HEK293 (cell line): ENCODE data around the gene HLF.

Experiments
- CTCF ChIA-PET: fragments of 350-600 bp; formaldehyde crosslinking; extraction: SDS; loops from one replicate; lab custom pipeline; 2021; ENCODE audit warnings: antibody characterized with exemption; lab: Yijun Ruan, JAX
- POLR2A ChIA-PET: fragments of 300-600 bp; formaldehyde crosslinking; extraction: SDS; loops from one replicate; lab custom pipeline; 2020; ENCODE audit warnings: antibody characterized with exemption, inconsistent platforms; lab: Yijun Ruan, JAX
- H3K27ac ChIP-seq: fragments of 200-500 bp; sonication (Bioruptor generic); 2 replicates; pipeline ENCODE4 v1.5.1; 2014; ENCODE audit warnings: low read depth, low read length, control low read depth, inconsistent platforms; ENCODE audit errors: extremely low read depth
- H3K36me3 ChIP-seq, 2 experiments: fragments of 200-500 bp in 1 of 2; sonication (Bioruptor generic) in 1 of 2; 1 replicate in 1 of 2; 2 replicates in 1 of 2; pipeline ENCODE4 v1.5.1; 2014 to 2017; ENCODE audit warnings: inconsistent platforms in 2 of 2, low read length in 2 of 2; ENCODE audit not compliant: control insufficient read depth in 2 of 2, insufficient read depth in 1 of 2
- H3K4me1 ChIP-seq: fragments of 200-500 bp; sonication (Bioruptor generic); 2 replicates; pipeline ENCODE4 v1.5.1; 2014; ENCODE audit warnings: mild to moderate bottlenecking, low read length, inconsistent platforms; ENCODE audit not compliant: control insufficient read depth, insufficient read depth
- H3K4me3 ChIP-seq: 2 replicates; pipeline ENCODE4 v1.5.1; 2011; ENCODE audit warnings: low read depth, mild to moderate bottlenecking, control low read depth, low read length, moderate library complexity
- H3K9me3 ChIP-seq: fragments of 200-500 bp; sonication (Bioruptor generic); 2 replicates; pipeline ENCODE4 v1.5.1; 2014; ENCODE audit warnings: low read depth, low read length, inconsistent platforms; ENCODE audit not compliant: control insufficient read depth, insufficient read depth
- HOXA7 ChIP-seq: sonication (generic); formaldehyde crosslinking; IDR thresholded peaks from 2 replicates; pipeline ENCODE4 v1.8.1; 2022; ENCODE audit warnings: missing genetic modification reagents, borderline replicate concordance
- PRDM1 ChIP-seq: fragments of 450-650 bp; formaldehyde crosslinking; IDR thresholded peaks from 2 replicates; pipeline ENCODE4; 2016; ENCODE audit warnings: missing biosample characterization, missing genetic modification characterization
- SP2 ChIP-seq: fragments of 450-650 bp; formaldehyde crosslinking; IDR thresholded peaks from 2 replicates; pipeline ENCODE4 v1.5.1; 2016; ENCODE audit warnings: missing biosample characterization, missing genetic modification characterization
- YY2 ChIP-seq: fragments of 450-650 bp; formaldehyde crosslinking; IDR thresholded peaks from 2 replicates; pipeline ENCODE4 v1.5.1; 2016; ENCODE audit warnings: missing biosample characterization, missing genetic modification characterization
- ZBTB17 ChIP-seq: fragments of 450-650 bp; formaldehyde crosslinking; IDR thresholded peaks from 2 replicates; pipeline ENCODE4 v1.5.1; 2016; ENCODE audit warnings: missing biosample characterization, missing genetic modification characterization
- ZBTB49 ChIP-seq: fragments of 450-650 bp; formaldehyde crosslinking; IDR thresholded peaks from 2 replicates; pipeline ENCODE4 v1.5.1; 2016; ENCODE audit warnings: missing biosample characterization, missing genetic modification characterization, low read depth
- ZFP37 ChIP-seq: fragments of 450-650 bp; formaldehyde crosslinking; IDR thresholded peaks from 2 replicates; pipeline ENCODE4 v1.5.1; 2016; ENCODE audit warnings: missing biosample characterization, missing genetic modification characterization
- ZNF23 ChIP-seq: fragments of 450-650 bp; formaldehyde crosslinking; IDR thresholded peaks from 2 replicates; pipeline ENCODE4 v1.5.1; 2016; ENCODE audit warnings: missing biosample characterization, missing genetic modification characterization, borderline replicate concordance
- ZNF394 ChIP-seq: fragments of 450-650 bp; formaldehyde crosslinking; IDR thresholded peaks from 2 replicates; pipeline ENCODE4 v1.5.1; 2016; ENCODE audit warnings: missing biosample characterization, missing genetic modification characterization, mild to moderate bottlenecking, moderate library complexity, borderline replicate concordance
- ZNF416 ChIP-seq: fragments of 450-650 bp; formaldehyde crosslinking; IDR thresholded peaks from 2 replicates; pipeline ENCODE4 v1.5.1; 2016; ENCODE audit warnings: missing biosample characterization, missing genetic modification characterization
- ZNF433 ChIP-seq: fragments of 450-650 bp; formaldehyde crosslinking; IDR thresholded peaks from 2 replicates; pipeline ENCODE4 v1.5.1; 2016; ENCODE audit warnings: missing biosample characterization, missing genetic modification characterization, low read depth
- ZNF510 ChIP-seq: fragments of 450-650 bp; formaldehyde crosslinking; IDR thresholded peaks from 2 replicates; pipeline ENCODE4 v1.5.1; 2018; ENCODE audit warnings: mild to moderate bottlenecking, missing genetic modification characterization, missing biosample characterization; ENCODE audit not compliant: insufficient replicate concordance
- ZNF558 ChIP-seq: fragments of 450-650 bp; formaldehyde crosslinking; IDR thresholded peaks from 2 replicates; pipeline ENCODE4 v1.5.1; 2016; ENCODE audit warnings: missing biosample characterization, missing genetic modification characterization
- ZNF623 ChIP-seq: fragments of 450-650 bp; formaldehyde crosslinking; IDR thresholded peaks from 2 replicates; pipeline ENCODE4 v1.5.1; 2016; ENCODE audit warnings: missing biosample characterization, missing genetic modification characterization
- ZNF670 ChIP-seq: fragments of 450-650 bp; formaldehyde crosslinking; IDR thresholded peaks from 2 replicates; pipeline ENCODE4 v1.5.1; 2016; ENCODE audit warnings: missing biosample characterization, missing genetic modification characterization, low read depth
- ZNF704 ChIP-seq: fragments of 450-650 bp; formaldehyde crosslinking; IDR thresholded peaks from 2 replicates; pipeline ENCODE4 v1.5.1; 2016; ENCODE audit warnings: missing biosample characterization, missing genetic modification characterization
- ZNF777 ChIP-seq: fragments of 450-650 bp; formaldehyde crosslinking; IDR thresholded peaks from 2 replicates; pipeline ENCODE4 v1.5.1; 2017; ENCODE audit warnings: missing biosample characterization, missing genetic modification characterization, borderline replicate concordance
- TF ChIP-seq, protein P1 (sequence below): fragments of 450-650 bp; formaldehyde crosslinking; IDR thresholded peaks from 2 replicates; pipeline ENCODE4 v1.5.1; 2016; ENCODE audit warnings: missing biosample characterization, missing genetic modification characterization, borderline replicate concordance

Gene HLF

GRCh38 chr17:55340176-55340575 is 75.4 kb downstream of the HLF start:
- Histone ChIP-seq H3K36me3 (no peaks in the 10 kb centered on the region), H3K9me3 (no peaks in the 10 kb centered on the region), H3K4me1 (no peaks in the 10 kb centered on the region), H3K4me3 (no peak overlapping the region), H3K27ac (no peak overlapping the region)
- ChIA-PET CTCF (interaction anchor here (0.6 kb wide), 1 partner anchor 9 kb away, joined by 3 read pairs; no protein-coding TSS in a partner anchor), POLR2A (no interaction called here)
- TF ChIP-seq ZNF433 (no peak), ZNF704 (tag by site-specific recombination) (no peak), ZNF558 (tag by site-specific recombination) (no peak), ZBTB49 (tag by site-specific recombination) (no peak), ZNF670 (tag by site-specific recombination) (no peak), ZNF416 (tag by site-specific recombination) (no peak), ZFP37 (tag by site-specific recombination) (no peak), ZNF394 (tag by site-specific recombination) (no peak), ZBTB17 (tag by site-specific recombination) (no peak), PRDM1 (tag by site-specific recombination) (no peak), ZNF510 (tag by site-specific recombination) (no peak), HOXA7 (CRISPR knock-in tag) (no peak), YY2 (tag by site-specific recombination) (no peak), ZNF623 (tag by site-specific recombination) (no peak), ZNF23 (no peak), SP2 (no peak), ZNF777 (tag by site-specific recombination) (no peak)
- TF ChIP-seq, protein P1, sequence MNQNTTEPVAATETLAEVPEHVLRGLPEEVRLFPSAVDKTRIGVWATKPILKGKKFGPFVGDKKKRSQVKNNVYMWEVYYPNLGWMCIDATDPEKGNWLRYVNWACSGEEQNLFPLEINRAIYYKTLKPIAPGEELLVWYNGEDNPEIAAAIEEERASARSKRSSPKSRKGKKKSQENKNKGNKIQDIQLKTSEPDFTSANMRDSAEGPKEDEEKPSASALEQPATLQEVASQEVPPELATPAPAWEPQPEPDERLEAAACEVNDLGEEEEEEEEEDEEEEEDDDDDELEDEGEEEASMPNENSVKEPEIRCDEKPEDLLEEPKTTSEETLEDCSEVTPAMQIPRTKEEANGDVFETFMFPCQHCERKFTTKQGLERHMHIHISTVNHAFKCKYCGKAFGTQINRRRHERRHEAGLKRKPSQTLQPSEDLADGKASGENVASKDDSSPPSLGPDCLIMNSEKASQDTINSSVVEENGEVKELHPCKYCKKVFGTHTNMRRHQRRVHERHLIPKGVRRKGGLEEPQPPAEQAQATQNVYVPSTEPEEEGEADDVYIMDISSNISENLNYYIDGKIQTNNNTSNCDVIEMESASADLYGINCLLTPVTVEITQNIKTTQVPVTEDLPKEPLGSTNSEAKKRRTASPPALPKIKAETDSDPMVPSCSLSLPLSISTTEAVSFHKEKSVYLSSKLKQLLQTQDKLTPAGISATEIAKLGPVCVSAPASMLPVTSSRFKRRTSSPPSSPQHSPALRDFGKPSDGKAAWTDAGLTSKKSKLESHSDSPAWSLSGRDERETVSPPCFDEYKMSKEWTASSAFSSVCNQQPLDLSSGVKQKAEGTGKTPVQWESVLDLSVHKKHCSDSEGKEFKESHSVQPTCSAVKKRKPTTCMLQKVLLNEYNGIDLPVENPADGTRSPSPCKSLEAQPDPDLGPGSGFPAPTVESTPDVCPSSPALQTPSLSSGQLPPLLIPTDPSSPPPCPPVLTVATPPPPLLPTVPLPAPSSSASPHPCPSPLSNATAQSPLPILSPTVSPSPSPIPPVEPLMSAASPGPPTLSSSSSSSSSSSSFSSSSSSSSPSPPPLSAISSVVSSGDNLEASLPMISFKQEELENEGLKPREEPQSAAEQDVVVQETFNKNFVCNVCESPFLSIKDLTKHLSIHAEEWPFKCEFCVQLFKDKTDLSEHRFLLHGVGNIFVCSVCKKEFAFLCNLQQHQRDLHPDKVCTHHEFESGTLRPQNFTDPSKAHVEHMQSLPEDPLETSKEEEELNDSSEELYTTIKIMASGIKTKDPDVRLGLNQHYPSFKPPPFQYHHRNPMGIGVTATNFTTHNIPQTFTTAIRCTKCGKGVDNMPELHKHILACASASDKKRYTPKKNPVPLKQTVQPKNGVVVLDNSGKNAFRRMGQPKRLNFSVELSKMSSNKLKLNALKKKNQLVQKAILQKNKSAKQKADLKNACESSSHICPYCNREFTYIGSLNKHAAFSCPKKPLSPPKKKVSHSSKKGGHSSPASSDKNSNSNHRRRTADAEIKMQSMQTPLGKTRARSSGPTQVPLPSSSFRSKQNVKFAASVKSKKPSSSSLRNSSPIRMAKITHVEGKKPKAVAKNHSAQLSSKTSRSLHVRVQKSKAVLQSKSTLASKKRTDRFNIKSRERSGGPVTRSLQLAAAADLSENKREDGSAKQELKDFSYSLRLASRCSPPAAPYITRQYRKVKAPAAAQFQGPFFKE: no peak
